ENCODE data around the gene GEMIN5.
"Not testable (repeated sequence)": the region's sequence is repeated elsewhere in the genome, so short reads cannot be mapped to it uniquely, and the experiment has no call there.

GEMIN5 gene

DNA sequence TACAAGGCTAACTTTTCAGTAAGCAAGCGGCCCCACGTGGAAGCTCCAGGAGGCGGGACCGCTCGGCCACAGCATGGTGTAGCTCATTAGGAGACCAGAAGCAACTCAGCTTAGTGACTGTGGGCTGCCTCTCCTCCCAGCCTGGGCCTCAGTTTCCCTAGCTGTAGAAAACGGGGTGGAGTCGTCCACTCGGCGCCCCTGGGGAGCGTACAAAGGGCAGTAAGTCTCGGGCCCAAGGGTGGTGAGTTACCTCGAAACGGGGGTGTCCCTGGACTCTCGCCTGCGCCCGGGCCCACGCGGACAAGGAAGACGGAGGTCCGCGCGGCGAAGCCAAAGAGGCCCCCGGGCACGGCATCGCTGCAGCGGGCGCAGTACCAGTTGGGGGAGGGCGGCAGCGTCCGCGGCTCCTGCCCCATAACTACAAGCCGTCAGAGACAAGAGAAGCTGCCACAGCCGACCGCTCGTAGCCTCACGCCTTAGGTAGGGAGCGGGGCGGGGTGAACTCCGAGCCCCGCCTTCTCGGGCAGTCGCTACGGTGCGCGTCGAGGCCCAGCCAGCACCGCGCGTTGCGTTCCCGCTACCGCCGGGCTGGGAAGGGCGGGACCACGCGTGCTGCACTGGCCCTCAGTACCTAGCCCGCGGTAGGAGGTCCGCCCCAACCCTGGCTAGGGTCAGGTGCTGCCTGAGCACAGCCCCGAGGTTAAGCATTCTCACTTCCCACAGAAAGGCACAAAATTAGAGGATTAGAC lies at the start of gene GEMIN5:
GEMIN5 (minus strand) TSS at position 494 of the 749 bp plus-strand sequence; CDS start at position 416, 78 bp downstream.
- DNase-seq (ENCODE audit: low spot score): peak; percentile 85

- DNase-seq (ENCODE audit: low spot score): no peak
Measured at GRCh38 chr5:154986151-154986550, 48.1 kb upstream of the GEMIN5 start.

GRCh38 chr5:154984946-154985516 lies 47.0 kb upstream of the GEMIN5 start:
- no peak for DNase-seq (ENCODE audit: low spot score)

- DNase-seq (ENCODE audit: low spot score): not testable (repeated sequence)
Measured at GRCh38 chr5:154978294-154978693, 40.3 kb upstream of the GEMIN5 start.

DNA sequence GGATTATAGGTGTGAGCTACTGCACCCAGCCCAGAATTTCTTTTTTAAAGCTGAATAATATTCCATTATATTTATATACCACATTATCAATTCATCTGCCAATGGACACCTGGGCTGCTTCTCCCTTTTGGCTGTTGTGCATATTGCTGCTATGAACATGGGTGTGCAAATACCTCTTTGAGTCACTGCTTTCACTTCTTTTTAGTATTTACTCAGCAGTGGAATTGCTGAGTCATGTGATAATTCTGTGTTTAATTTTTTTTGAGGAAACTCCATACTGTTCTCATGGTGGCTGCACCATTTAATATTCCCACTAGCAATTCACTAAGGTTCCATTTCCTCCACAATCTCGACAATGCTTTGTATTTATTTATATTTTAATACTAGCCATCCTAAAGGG lies 39.4 kb upstream of the GEMIN5 start:
- no peak for DNase-seq (ENCODE audit: low spot score)

- DNase-seq (ENCODE audit: low spot score): not testable (repeated sequence)
Measured at GRCh38 chr5:154976082-154976481, 38.1 kb upstream of the GEMIN5 start.

DNA sequence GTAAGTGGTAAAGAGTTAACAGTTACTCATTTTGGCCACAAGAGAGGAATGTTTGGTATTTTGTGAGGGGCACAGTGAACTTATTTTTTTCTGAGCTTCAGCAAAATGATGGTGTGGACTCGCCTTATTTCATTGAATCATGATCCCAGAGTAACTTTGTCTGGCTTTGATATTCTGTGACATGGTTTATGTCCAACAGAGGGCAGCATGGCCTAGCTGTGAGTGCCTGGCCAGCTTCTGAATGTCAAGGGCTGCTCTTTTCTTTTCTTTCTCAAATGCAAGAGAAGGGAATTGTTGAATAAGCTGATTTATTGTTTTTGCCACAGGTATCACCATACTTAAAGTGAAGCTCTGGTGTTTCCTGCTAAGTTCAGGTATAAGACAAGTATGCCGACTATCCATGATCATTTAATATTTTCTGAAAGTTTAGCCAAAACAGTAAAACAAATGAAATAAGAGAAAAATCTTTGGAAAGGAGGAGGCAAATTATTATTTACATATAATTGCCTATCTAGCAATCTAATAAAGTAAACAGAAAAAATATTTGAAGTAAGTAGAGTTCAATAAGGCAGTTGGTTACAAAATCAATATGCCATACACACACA lies 34.6 kb upstream of the GEMIN5 start:
- peak; percentile 23 for DNase-seq (ENCODE audit: low spot score)

DNA sequence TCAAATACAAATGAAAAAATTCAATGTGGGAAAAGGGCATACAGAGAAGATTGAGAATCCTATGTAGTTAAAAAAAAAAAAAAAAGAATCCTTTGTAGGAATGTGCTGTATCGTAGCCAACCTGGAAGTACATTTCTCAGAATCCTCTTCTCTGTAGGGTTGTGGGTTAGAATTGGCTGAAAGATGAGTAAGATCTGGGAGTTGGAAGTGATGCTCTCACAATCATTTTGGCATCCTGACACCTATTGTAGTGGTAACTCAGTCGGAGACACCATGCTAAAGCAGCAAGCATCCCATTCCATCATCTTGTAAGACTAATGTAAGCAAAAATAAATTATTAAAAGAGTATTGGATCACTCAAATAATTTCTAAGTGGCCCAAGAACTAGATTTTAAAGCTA lies 33.5 kb upstream of the GEMIN5 start:
- no peak for DNase-seq (ENCODE audit: low spot score)

DNA sequence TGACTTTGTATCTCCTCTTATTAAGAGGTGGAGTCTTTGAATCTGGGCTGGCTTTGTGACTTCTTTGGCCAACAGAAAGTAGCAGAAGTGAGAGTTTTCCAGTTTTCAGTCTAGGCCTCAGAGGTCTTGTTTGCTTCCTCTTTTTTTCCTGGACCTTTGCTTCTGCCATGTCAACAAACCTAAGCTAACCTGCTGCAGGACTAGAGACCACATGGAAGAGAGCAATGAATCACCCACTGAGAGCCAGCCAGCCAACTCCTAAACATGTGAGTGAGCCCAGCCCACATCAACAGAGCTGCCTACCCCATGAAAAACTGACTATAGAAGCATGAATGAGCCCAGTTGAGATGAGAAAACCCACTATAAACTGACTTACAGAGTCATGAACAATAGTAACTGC lies 32.7 kb upstream of the GEMIN5 start:
- DNase-seq (ENCODE audit: low spot score): no peak

DNA sequence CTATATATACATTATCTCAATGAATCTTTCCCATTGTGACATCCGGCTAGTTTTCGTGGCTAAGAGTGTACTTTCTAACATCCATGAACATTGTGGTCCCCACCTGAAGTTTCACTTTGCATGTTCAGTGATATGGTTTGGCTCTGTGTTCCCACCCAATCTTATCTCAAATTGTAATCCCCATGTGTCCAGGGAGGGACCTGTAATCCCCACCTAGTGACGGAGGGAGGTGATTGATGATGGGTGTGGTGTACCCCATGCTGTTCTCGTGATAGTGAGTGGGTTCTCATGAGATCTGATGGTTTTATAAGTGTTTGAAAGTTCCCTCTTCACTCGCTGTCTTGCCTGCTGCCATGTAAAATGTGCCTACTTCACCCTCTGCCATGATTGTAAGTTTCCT lies 30.9 kb upstream of the GEMIN5 start:
- DNase-seq (ENCODE audit: low spot score): no peak

DNA sequence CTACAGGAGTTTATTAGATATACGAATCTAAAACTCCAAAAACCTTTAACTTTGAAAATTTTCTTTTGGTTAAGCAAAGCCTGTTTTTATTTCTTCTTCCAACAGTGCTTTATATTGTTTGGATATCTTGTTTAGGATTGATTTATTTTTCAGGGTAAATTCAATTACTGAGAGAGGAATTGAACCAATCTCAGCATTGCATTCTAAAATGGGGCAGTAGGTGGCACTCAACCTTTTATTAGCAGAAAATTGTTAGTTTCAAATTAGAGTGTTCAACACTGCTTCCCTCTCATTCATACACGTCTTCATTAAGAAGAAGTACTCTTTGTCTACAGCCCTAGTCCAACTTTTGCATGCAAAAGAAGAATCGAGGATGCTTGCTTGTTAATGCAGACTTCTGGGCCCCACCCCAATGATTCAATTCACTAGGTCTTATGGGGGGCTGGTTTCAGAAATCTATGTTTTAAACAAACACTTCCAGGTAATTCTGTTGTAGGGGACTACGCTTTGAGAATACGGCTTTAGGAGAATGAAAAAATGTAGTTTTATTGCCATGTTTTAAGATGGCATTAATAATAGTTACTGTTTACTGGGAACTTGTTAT lies 29.5 kb upstream of the GEMIN5 start:
- DNase-seq (ENCODE audit: low spot score): no peak

DNA sequence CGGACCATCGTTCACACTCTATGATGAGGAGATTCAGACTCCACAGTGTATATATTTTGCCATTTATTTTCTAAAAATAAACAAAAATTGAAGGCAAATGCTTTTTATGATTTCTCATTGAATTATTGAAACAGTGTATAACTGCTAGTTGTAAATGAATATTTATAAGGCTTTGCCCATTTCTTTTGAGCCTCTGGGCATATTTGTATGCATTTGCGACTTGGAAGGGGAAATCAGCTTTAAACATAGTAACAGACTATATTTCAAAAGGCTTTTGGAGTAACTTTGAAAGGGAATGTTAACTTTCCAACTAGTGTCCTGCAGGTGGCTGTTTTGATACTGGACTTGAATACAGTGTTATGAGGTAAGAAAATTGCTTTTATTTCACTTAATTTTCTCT lies 28.9 kb upstream of the GEMIN5 start:
- DNase-seq (ENCODE audit: low spot score): no peak

GRCh38 chr5:154966081-154966841 lies 28.2 kb upstream of the GEMIN5 start:
- no peak for DNase-seq (ENCODE audit: low spot score)

DNA sequence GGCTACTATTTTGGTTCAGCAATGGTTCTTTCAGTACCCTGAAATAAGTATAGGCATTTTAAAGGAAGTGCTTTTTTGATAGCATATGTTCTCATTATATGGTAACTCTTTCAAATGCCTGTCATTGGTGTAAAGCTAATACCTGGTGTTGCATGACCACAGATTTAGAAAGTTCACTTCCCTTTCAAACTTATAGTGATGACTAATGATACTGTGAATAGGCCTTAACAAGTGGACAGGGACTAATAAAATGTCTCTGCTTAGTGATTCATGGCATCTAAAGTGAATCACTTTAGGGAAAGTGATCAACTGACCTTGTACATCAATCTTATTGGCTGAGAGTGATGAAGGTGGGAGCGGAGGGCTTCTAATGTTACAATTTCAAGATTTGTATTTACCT lies 24.5 kb upstream of the GEMIN5 start:
- DNase-seq (ENCODE audit: low spot score): no peak

GRCh38 chr5:154956712-154957111 lies 18.7 kb upstream of the GEMIN5 start:
- no peak for DNase-seq (ENCODE audit: low spot score)

DNA sequence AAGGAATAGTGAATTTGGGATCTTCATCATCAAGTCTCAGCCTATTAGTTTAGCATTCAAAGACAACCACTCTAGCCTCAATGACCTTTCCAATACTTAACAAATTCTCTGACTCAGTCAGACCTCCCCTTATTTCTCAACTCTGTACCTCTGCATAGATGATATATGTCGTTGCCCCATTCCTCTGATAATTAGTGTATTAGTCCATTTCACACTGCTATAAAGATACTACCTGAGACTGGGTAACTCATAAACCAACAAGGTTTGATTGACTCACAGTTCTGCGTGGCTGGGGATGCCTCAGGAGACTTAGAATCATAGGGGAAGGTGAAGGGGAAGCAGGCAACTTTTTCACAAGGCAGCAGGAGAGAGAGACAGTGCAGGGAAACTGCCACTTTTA lies 11.8 kb upstream of the GEMIN5 start:
- no peak for DNase-seq (ENCODE audit: low spot score)

DNA sequence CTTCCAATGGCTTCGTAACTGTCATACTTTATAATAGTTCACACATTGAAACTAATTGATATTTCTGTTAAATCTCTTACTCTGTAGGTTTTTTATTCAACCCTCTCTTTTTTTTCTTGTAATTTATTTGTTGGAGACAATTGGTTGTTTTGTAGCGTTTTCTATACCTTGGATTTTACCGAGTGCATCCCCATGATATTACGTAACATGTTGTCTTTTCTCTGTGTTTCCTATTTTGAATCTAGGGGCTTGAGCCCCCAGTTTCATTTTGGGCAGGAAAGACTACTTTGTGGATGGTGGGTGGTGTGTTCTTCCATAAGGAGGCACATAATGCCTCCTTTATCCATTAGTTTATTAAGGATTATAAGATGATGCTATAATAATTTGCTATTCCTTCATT lies 10.3 kb upstream of the GEMIN5 start:
- DNase-seq (ENCODE audit: low spot score): no peak

DNA sequence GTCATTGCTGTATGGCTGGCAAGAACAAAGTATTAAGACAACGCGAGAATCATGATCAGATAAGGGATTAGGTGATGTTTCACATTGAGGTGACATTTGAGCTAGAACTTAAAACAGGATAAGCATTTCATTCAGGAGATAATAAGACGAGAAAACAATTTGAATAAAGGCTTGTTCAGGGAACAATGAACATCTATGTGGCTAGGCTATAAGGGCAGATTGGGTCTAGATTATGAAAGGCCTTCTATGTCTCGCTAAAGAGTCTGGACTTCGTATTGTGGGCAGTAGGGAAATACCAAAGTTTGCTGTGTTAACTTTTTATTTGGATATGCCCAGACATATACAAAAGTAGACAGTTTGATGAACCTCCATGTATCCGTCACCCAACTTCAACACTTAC lies 9.8 kb upstream of the GEMIN5 start:
- DNase-seq (ENCODE audit: low spot score): no peak

- DNase-seq (ENCODE audit: low spot score): no peak
Measured at GRCh38 chr5:154945695-154946301, 7.8 kb upstream of the GEMIN5 start.

DNA sequence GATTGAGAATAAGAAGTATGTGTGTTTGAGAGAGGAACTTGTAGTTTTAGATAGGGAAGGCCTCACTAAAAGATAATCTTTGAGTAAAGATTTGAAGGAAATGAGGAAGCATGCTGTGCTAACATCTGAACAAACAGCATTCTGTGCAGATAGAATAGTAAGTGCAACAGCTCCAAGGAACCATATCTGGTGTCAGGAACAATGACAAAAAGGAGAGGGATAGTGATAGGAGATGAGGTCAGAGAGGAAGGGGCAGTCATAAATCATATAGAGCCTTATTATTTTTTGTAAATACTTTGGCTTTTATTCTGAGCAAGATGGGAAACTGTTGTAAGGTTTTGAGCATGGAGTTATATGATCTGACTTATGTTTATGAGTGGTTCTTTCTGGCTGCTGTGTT lies 6.7 kb upstream of the GEMIN5 start:
- DNase-seq (ENCODE audit: low spot score): no peak

- no peak for DNase-seq (ENCODE audit: low spot score)
Measured at GRCh38 chr5:154943527-154943926, 5.5 kb upstream of the GEMIN5 start.
